HG03045 (cell line): ENCODE results near the gene RIMS1.

Experiments used
- ATAC-seq: cut with Tn5 transposase; IDR thresholded peaks from one replicate; pipeline ENCODE4 v1.9.1; 2021; ENCODE audit warnings: mild to moderate bottlenecking, moderate library complexity; ENCODE audit not compliant: unreplicated experiment

The RIMS1 gene

DNA sequence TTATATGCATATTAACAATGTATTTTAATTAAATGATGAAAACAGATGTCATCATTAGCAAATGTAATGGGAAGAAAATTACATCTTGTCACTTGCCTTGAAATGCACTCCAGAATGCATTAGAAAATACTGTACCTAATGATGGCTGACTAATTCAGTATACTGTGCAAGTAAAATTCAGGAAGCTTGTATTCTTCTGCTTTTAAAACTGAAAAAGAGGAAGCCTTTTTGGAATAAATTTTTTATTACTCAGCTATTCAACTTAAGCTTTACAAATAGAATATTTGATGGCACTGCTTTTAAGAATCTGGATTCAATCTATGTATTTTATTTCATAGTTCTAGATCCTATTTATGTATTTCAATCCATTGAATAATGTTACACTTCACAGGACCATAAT lies 195.5 kb downstream of the RIMS1 start:
- no peak for ATAC-seq

- no peak for ATAC-seq
Measured at GRCh38 chr6:72083976-72084375, 197.6 kb downstream of the RIMS1 start.

GRCh38 chr6:72084992-72085569 lies 198.7 kb downstream of the RIMS1 start:
- ATAC-seq = no peak

GRCh38 chr6:72094506-72094905 lies 208.2 kb downstream of the RIMS1 start:
- ATAC-seq = no peak

DNA sequence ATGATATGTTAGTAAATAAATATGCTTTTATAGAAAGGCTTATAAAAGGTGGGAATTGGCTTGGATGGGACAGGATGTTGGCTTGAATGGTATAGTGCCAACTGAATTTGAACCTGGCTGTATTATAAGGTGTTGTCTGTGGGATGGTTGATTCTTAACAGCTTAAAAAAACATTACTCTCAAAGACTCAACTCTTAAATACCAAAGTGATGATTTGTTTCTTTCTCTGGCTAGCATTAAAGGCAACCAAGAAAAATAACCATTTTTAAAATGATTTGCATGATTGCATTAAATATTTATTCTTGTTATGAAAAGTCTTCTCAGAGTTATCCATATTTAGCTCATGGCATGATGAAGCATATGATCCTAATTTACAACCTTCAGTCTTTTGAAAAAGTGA lies 216.2 kb downstream of the RIMS1 start:
- ATAC-seq = no peak

GRCh38 chr6:72111611-72112010 lies 225.3 kb downstream of the RIMS1 start:
- ATAC-seq = no peak

DNA sequence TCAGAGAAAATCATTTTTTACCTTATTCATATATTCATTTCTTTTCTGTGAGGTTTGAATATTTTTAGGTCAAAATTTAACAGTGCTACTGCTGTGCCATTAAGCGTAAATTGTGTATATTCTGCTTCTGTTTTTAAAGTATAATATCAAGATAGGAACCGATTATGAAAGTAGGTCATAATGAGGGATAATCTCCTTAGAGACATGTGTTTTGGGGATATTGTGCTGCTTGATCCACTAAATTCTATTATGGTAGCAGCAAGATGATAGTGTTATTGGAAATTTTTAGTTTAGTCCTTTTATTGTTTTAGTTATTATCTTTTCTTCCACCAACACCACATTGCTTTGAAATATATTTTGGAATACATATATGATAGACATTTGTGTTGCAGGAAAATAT lies 244.0 kb downstream of the RIMS1 start:
- ATAC-seq = no peak

DNA sequence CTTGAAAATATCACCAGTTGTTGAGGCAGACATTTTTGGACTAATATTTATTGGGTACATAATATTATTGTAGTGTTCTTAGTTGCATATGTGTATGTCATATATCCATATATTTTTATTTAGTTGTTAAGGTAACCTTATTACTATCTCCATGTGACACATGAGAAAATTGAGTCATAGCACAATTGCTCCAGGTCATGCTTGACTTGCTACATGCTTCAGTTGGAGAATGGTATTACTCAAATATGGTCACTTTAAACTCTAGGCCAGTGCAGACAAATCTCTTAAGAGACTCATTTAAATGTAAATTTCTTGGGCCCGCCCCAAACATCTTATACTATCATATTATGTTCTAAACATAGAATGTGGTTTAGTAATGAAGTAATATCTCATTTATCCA lies 246.1 kb downstream of the RIMS1 start:
- no peak for ATAC-seq

DNA sequence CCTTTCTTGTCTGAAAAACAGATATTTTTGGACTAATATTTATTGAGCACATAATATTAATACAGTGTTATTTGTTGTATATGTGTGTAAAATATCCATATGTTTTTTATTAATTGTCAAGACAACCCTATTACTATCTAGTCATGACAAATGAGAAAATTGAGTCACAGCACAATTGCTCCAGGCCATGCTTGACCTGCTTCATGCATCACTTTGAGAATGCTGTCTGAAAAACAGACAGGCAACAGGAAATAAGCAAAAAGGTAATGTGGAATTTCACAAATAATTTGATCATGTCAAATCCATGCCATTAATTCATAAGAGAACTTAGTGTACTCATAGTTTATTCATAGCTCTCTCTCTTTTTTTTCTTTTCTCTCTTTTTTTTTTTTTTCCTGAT lies 246.5 kb downstream of the RIMS1 start:
- ATAC-seq = no peak

GRCh38 chr6:72133324-72133723 lies 247.0 kb downstream of the RIMS1 start:
- no peak for ATAC-seq

- no peak for ATAC-seq
Measured at GRCh38 chr6:72140795-72141194, 254.4 kb downstream of the RIMS1 start.

- ATAC-seq = no peak
Measured at GRCh38 chr6:72149715-72150114, 263.4 kb downstream of the RIMS1 start.

- ATAC-seq = no peak
Measured at GRCh38 chr6:72151742-72152141, 265.4 kb downstream of the RIMS1 start.

- ATAC-seq = no peak
Measured at GRCh38 chr6:72175916-72176315, 289.6 kb downstream of the RIMS1 start.

DNA sequence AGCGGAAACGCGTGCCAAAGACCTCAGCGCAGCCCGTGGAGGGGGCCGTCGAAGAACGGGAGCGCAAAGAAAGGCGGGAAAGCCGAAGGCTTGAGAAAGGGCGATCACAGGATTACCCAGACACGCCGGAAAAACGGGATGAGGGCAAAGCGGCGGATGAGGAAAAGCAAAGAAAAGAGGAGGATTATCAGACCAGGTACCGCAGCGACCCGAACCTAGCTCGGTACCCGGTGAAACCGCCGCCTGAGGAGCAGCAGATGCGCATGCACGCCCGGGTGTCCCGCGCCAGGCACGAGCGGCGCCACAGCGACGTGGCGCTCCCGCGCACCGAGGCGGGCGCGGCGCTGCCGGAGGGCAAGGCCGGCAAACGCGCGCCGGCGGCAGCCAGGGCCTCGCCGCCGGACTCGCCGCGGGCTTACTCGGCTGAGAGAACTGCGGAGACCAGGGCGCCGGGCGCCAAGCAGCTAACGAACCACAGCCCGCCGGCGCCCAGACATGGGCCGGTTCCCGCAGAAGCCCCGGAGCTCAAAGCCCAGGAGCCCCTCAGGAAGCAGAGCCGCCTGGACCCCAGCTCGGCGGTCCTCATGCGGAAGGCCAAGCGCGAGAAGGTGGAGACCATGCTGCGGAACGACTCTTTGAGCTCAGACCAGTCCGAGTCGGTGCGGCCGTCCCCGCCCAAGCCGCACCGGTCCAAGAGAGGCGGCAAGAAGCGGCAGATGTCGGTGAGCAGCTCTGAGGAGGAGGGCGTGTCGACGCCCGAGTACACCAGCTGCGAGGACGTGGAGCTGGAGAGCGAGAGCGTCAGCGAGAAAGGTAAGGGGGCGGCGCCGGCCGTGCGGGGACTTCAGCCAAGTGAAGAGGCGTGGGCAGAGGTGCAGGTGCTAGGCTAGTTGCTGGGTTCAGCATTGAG lies 296.2 kb downstream of the RIMS1 start:
- ATAC-seq = peak; percentile 78

- no peak for ATAC-seq
Measured at GRCh38 chr6:72203983-72204382, 317.6 kb downstream of the RIMS1 start.

GRCh38 chr6:72205500-72205899 lies 319.1 kb downstream of the RIMS1 start:
- no peak for ATAC-seq

DNA sequence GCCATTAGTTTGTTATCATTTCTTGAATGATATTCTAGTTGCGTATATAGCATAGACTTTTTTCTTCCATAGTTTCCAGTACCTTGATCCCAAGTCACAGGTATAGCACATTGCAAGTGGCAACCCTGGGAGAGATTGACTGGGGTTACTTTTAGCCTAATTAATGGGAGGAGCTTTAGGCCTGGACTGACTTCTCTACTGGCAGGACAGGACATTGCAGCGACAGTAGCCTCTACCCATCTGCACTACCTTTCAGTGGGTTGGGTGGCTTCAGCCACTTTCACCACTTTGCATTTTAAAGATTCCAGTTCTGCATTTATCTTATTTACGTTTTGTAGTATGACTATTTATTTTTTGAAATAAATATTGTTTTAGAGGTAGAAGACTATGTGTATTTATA lies 320.3 kb downstream of the RIMS1 start:
- no peak for ATAC-seq

- ATAC-seq = no peak
Measured at GRCh38 chr6:72212686-72213085, 326.3 kb downstream of the RIMS1 start.

GRCh38 chr6:72213654-72214053 lies 327.3 kb downstream of the RIMS1 start:
- ATAC-seq = no peak

GRCh38 chr6:72216222-72217068 lies 330.1 kb downstream of the RIMS1 start:
- no peak for ATAC-seq

GRCh38 chr6:72217626-72218025 lies 331.3 kb downstream of the RIMS1 start:
- ATAC-seq = no peak
